Adrenal gland (tissue), 12 donors: Measurements from ENCODE around the gene TMEM273. TPM values are rescaled to one million over a fixed set of nuclear protein-coding genes. Genes with fewer than 3 reads are reported as not detected.

ENCODE experiments used
- DNase-seq, 7 donors: peaks; one replicate each; pipeline ENCODE4 v3.0.0-alpha.2; 2019 to 2020
- H3K27ac ChIP-seq, 5 donors: fragments of 200-600 bp; sonication (generic) in 4 of 5; 1 replicate in 3 of 5; 2 replicates in 2 of 5; pipeline versions ENCODE4 v1.5.1 to v1.8.0; 2016 to 2020; ENCODE audit warnings: mild to moderate bottlenecking in 1 of 5
- H3K27me3 ChIP-seq: fragments of 200-600 bp; 2 replicates; pipeline ENCODE4 v1.8.0; 2021
- H3K36me3 ChIP-seq, 2 donors: fragments of 200-600 bp; replicated peaks in 1 of 2; 1 replicate in 1 of 2; 2 replicates in 1 of 2; pipeline versions ENCODE4 v1.5.1 to v1.8.0; 2018 to 2022
- H3K4me1 ChIP-seq, 2 donors: fragments of 200-600 bp; replicated peaks in 1 of 2; 1 replicate in 1 of 2; 2 replicates in 1 of 2; pipeline versions ENCODE4 v1.5.1 to v1.8.0; 2018 to 2021
- H3K4me3 ChIP-seq, 4 donors: fragments of 200-600 bp; sonication (generic) in 3 of 4; one replicate each; pipeline ENCODE4 v1.5.1; 2016 to 2018
- H3K9me3 ChIP-seq, 3 donors: fragments of 200-600 bp; sonication (generic) in 1 of 3; replicated peaks in 1 of 3; 1 replicate in 2 of 3; 2 replicates in 1 of 3; pipeline versions ENCODE4 v1.5.1 to v1.8.0; 2016 to 2021
- CTCF ChIP-seq, 6 experiments: fragments of 450-650 bp in 4 of 6; fragments of 200-600 bp in 2 of 6; sonication (generic) in 1 of 6; IDR thresholded peaks; 1 replicate in 5 of 6; 2 replicates in 1 of 6; pipeline versions ENCODE4 v1.5.1 to v1.8.0; 2016 to 2021; ENCODE audit warnings: antibody characterized with exemption in 6 of 6, mild to moderate bottlenecking in 2 of 6, moderate library complexity in 1 of 6
- POLR2A ChIP-seq, 2 donors: fragments of 450-650 bp; IDR thresholded peaks; one replicate each; pipeline ENCODE4 v1.6.1; 2017; ENCODE audit warnings: antibody characterized with exemption in 2 of 2, mild to moderate bottlenecking in 2 of 2, moderate library complexity in 1 of 2
- WGBS, 4 donors: extraction: QIAGEN DNeasy Blood & Tissue Kit in 2 of 4; methylation state at CpG; one replicate each; pipeline versions ENCODE4 v1.1.5 to v1.1.7; 2013 to 2017; 5-methylcytosine and 5-hydroxymethylcytosine counted together
- intact Hi-C, 2 donors: fragments of 100-400 bp; cut with DNase I; formaldehyde crosslinking; loops; one replicate each; pipeline versions ENCODE4 v1.14.1 to v1.15.0; 2022 to 2023
- polyA plus RNA-seq, 3 donors: library from polyadenylated mRNA; stranded (reverse); fragments of 200-250 nt in 2 of 3; fragments of 350-450 nt in 1 of 3; fragmentation: Illumina TruSeq in 1 of 3; extraction: RNeasy Lipid Tissue Mini Kit (QIAGEN cat#74804) in 1 of 3; gene quantifications; one replicate each; pipeline ENCODE4 v1.2.3, GENCODE V29; 2013 to 2014
- total RNA-seq, 9 donors: library from RNA; depleted of rRNA in 4 of 9; stranded (reverse); fragments of >200 nt in 4 of 9; fragments of 120-200 nt in 1 of 9; fragmentation: NEBNext Ultra II Directional in 1 of 9; extraction: Animal tissue kit (Norgen Biotek cat#: 25700) in 1 of 9; gene quantifications; one replicate each; pipeline versions ENCODE4 v1.1.0 to v1.2.4, GENCODE V29; 2013 to 2023
- donor health status: healthy with polysubstance abuse.
- donor health status: Bipolar disorder and iron deficiency.
- donor health status: DM: yes; HTN: yes; CAD: no.
- donor health status: DM: no; HTN: no; CAD: no.
- donor health status: DM: no; HTN: no; CAD: no.
- donor health status: DM: yes; HTN: yes; CAD: no.

TMEM273 gene
- total and polyA plus RNA-seq, 12 donors: 2.0 to 10.0 (median 5.8) TPM; not detected in 1

GRCh38 chr10:49107887-49108267, 80.3 kb downstream of the TMEM273 start:
- TF ChIP-seq CTCF (IDR thresholded peaks at IDR 0.05): no peak
- no peak for TF ChIP-seq POLR2A (IDR thresholded peaks at IDR 0.05)
- Histone ChIP-seq H3K36me3 (peaks cover 0 to 9% of the 10 kb centered on the region in 2 donors), H3K4me1 (peaks cover 53 to 85% of the 10 kb centered on the region in 2 donors), H3K27me3 (no peaks in the 10 kb centered on the region), H3K27ac (peak overlapping the region in 3 of 5 donors; percentile 48 to 73 (median 59)), H3K9me3 (no peaks in the 10 kb centered on the region), H3K4me3 (no peak overlapping the region)
- WGBS, 4 donors: 90 to 94% (median 90%) methylated on average over 8 of the region's 8 CpGs; no CpG with 5 or more reads in 1 of the 4 donors
- intact Hi-C loops: no loop called here
- no peak for DNase-seq

- Histone ChIP-seq H3K36me3 (peaks cover 0 to 9% of the 10 kb centered on the region in 2 donors), H3K4me1 (peaks cover 48 to 80% of the 10 kb centered on the region in 2 donors), H3K27me3 (no peaks in the 10 kb centered on the region), H3K27ac (peak overlapping the region in 4 of 5 donors; percentile 21 to 73 (median 54)), H3K4me3 (no peak overlapping the region), H3K9me3 (no peaks in the 10 kb centered on the region)
- no peak for DNase-seq
- WGBS, 4 donors: 89 to 96% (median 93%) methylated on average over 14 to 17 of the region's 17 CpGs
- intact Hi-C loops: no loop called here
- TF ChIP-seq CTCF (IDR thresholded peaks at IDR 0.05): no peak
- no peak for TF ChIP-seq POLR2A (IDR thresholded peaks at IDR 0.05)
These were observed 80.9 kb downstream of the TMEM273 start for GRCh38 chr10:49107111-49107886.

GRCh38 chr10:49106451-49106850, 81.7 kb downstream of the TMEM273 start:
- TF ChIP-seq CTCF (IDR thresholded peaks at IDR 0.05): no peak
- no peak for TF ChIP-seq POLR2A (IDR thresholded peaks at IDR 0.05)
- no peak overlapping the region for H3K4me3 ChIP-seq
- WGBS, 4 donors: 22 to 37% (median 28%) methylated on average over 4 to 7 of the region's 7 CpGs
- intact Hi-C loops: no loop called here
- H3K4me1 ChIP-seq: peaks cover 39 to 71% of the 10 kb centered on the region in 2 donors
- DNase-seq: peak in 6 of 7 donors; percentile 71 to 86 (median 81)
- peak overlapping the region in 4 of 5 donors; percentile 21 to 73 (median 54) for H3K27ac ChIP-seq
- H3K27me3 ChIP-seq: no peaks in the 10 kb centered on the region
- H3K36me3 ChIP-seq: peaks cover 0 to 9% of the 10 kb centered on the region in 2 donors
- no peaks in the 10 kb centered on the region for H3K9me3 ChIP-seq

DNA sequence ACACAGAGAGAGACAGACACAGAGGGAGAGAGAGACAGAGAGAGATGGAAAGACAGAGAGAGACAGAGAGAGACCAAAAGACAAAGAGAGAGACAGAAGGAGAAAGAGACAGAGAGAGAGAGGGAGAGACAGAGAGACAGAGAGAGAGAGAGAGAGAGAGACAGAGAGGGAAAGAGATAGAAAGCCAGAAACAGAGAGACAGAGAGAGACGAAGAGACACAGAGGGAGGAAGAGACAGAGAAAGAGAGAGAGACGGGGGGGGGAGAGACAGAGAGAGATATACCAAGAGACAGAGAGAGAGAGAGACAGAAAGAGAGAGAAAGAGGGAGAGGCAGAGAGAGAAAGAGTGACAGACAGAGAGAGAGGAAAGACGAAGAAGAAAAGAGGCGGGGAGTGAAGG, 83.1 kb downstream of the TMEM273 start:
- TF ChIP-seq CTCF (IDR thresholded peaks at IDR 0.05): no peak
- no peak for TF ChIP-seq POLR2A (IDR thresholded peaks at IDR 0.05)
- H3K27ac ChIP-seq: peak overlapping the region in 1 of 5 donors; percentile 48
- no peak for DNase-seq
- intact Hi-C loops: no loop called here
- H3K4me1 ChIP-seq: peaks cover 30 to 61% of the 10 kb centered on the region in 2 donors
- no peak overlapping the region for H3K4me3 ChIP-seq
- peaks cover 0 to 9% of the 10 kb centered on the region in 2 donors for H3K36me3 ChIP-seq
- WGBS, 4 donors: 62 to 87% (median 84%) methylated on average over 4 of the region's 4 CpGs
- no peaks in the 10 kb centered on the region for H3K27me3 ChIP-seq
- H3K9me3 ChIP-seq: no peaks in the 10 kb centered on the region

Other genes with a start within 250 kb of the TMEM273 start
- gene LRRC18, start 248.6 kb downstream of the TMEM273 start, total RNA-seq: not detected
- gene LRRC18, start 248.6 kb downstream of the TMEM273 start, polyA plus RNA-seq: not detected
- 100 to 1,000 TPM in 2 of 9 donors, 10 to 100 TPM in 7; 43.9 to 136 (median 71.9) TPM for gene VSTM4, start 72.9 kb downstream of the TMEM273 start, total RNA-seq
- 10 to 100 TPM; 15.1 to 57.1 (median 23.6) TPM for gene VSTM4, start 72.9 kb downstream of the TMEM273 start, polyA plus RNA-seq
- not detected for gene FAM170B, start 54.4 kb downstream of the TMEM273 start, total RNA-seq
- gene FAM170B, start 54.4 kb downstream of the TMEM273 start, polyA plus RNA-seq: not detected
- gene C10orf71, start 110.8 kb upstream of the TMEM273 start, total RNA-seq: under 1 TPM in 1 of 9 donors, not detected in 8; 0.10 TPM
- under 1 TPM in 1 of 3 donors, not detected in 2; 0.08 TPM for gene C10orf71, start 110.8 kb upstream of the TMEM273 start, polyA plus RNA-seq
- gene DRGX, start 207.7 kb upstream of the TMEM273 start, total RNA-seq: 1 to 10 TPM in 3 of 9 donors, under 1 TPM in 2, not detected in 4; 0.06 to 9.4 (median 1.7) TPM
- 1 to 10 TPM; 2.0 to 9.6 (median 4.8) TPM for gene DRGX, start 207.7 kb upstream of the TMEM273 start, polyA plus RNA-seq